ENCODE measurements around the gene PCSK4.
"Not testable (repeated sequence)": the region's sequence is repeated elsewhere in the genome, so short reads cannot be mapped to it uniquely, and the experiment has no call there.

The PCSK4 gene

DNA sequence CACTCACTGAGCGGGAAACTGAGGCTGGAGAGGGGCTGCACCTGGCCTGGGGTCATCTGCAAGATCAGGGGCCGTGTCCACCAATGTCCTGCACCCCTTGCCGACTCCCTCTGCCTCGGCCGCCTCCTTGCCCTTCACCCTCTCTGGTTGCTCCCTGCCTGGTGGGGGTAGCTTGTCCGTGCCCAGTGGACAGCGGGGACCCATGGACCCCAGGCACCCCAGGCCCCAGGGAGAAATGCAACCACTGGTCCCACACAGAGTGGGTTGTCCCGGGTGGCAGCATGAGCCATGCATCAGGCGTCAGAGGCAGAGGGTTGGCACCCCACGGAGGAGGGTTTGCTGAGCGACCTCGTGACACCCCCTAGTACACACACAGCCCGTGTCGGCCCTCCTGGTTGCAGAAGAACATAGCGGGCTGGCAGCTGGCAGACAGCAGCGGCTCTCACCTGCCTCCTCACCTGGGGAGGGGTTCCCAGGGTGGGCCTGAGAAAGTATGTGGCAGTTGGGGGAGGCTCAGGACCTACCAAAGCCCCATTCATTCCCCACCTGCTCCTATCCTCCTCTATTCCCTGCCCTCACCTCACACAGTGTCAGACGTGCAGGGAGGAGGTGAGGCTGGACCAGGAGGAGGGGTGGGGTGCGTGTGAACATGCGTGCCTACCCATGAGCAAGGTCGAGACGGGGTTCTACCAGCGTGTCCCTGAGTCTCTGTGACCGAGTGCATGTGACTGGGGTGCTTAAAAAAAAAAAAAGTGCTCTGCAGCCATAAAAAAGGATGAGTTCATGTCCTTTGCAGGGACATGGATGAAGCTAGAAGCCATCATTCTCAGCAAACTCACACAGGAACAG lies 14.0 kb upstream of the PCSK4 start:
- no peak for DNase-seq

DNA sequence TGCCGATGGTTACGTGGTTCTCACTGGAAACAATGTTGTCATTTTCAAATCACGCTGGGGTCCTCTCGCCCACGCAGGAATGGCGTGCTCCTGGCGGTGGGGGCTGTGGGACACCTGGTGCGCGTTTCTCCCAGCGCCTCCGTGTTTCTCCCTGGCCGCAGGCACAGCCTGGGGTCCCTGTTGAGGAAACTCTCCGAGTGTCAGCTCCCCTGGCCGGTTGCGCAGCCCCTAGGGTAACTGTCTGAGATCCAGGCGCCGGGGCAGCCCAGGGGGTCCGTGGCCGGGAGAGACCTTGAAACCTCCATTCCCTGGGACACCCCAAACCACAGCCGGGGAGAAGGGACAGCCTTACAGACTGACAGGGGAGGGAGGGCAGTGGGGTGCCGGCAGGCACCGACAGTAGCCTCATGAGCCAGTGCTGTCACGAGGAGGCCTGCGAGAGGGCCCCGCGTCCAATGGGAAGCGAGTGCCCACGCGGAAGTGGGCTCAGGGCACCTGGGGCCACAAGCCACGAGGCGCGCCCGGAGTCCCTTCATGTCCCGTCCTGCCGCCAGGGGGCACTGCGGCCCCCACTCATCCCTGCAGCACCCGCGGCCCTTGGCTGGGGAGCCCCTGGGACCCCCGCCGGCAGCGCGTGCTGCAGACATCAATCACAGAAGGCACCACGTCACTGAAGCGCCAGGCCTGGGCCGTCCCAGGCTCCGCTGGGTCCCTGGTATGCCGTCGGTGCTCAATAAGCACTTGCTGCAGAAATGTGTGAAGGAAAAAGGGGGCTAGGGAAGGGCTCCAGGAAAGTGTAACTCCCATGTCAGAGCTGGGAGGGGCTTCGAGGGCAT lies 13.2 kb upstream of the PCSK4 start:
- DNase-seq, result peak; percentile 44

DNA sequence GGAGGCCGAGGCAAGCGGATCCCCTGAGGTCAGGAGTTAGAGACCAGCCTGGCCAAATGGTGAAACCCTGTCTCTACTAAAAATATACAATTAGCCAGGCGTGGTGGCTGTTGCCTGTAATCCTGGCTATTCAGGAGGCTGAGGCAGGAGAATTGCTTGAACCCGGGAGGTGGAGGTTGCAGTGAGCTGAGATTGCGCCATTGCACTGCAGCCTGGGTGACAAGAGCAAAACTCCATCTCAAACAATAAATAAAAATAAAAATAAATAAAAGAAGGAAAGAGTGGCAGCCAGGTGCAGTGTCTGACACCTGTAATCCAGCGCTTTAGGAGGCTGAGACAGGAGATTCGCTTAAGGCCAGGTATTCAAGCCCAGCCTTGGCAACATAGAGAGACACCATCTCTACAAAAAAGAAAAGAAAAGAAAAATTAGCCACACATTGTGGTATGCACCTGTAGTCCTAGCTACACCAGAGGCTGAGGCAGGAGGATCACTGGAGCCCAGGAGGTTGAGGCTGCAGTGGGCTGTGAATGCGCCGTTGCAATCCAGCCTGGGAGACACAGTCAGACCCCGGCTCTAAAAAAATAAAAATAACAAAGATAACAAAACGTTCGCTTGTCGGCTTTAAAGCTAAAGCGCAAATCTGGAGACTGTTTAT lies 12.4 kb upstream of the PCSK4 start:
- DNase-seq, result no peak

DNA sequence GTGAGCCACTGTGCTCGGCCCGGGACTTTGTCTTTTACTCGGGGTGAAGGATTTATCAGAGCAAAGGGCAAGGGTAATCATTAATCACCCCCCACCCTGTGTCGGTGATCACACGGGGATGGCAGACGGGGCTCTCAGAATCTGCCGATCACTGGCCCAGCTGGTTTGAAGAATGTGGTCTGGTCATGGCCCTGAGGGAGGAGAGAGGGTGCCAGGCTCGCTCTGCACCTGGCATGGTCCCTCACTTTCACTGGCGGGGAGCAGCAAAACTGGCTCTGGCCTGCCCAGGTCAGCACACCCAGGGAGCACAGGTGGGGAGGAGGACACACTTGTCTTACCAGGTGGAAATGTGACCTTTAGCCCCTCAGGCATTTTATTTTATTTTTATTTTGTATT lies 11.0 kb upstream of the PCSK4 start:
- DNase-seq, result no peak

- DNase-seq, result not testable (repeated sequence)
Measured at GRCh38 chr19:1499231-1499630, 9.1 kb upstream of the PCSK4 start.

DNA sequence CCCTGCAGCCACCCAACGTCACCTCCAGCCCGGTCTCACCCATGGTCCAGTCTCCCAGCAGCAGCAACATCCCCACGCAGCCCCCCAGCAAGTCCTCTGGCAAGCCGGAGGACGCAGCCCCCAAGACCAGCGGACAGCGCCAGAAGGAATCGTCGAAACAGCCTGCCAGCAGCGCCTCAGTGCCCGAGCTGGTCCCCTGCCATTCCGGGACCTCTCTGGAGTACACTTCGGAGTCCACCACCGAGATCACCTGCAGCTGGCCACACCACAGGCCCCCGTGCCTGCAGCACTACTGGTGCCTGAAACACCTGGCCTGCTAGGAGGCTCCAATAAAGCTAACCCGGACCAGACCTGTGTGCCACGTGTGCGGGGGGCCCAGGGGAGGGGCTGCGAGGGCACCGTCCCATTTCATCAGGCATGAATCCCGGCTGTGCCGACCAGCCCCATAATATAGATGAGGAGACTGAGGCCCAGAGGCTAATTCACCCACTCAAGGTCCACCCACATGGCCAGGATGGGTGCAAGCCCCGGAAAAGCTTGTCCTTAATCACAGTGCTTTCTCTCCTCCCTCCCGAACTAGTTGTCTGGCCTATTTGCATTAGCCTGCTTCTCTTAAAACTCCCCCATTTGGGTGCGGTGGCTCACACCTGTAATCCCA lies 7.6 kb upstream of the PCSK4 start:
- no peak for DNase-seq

DNA sequence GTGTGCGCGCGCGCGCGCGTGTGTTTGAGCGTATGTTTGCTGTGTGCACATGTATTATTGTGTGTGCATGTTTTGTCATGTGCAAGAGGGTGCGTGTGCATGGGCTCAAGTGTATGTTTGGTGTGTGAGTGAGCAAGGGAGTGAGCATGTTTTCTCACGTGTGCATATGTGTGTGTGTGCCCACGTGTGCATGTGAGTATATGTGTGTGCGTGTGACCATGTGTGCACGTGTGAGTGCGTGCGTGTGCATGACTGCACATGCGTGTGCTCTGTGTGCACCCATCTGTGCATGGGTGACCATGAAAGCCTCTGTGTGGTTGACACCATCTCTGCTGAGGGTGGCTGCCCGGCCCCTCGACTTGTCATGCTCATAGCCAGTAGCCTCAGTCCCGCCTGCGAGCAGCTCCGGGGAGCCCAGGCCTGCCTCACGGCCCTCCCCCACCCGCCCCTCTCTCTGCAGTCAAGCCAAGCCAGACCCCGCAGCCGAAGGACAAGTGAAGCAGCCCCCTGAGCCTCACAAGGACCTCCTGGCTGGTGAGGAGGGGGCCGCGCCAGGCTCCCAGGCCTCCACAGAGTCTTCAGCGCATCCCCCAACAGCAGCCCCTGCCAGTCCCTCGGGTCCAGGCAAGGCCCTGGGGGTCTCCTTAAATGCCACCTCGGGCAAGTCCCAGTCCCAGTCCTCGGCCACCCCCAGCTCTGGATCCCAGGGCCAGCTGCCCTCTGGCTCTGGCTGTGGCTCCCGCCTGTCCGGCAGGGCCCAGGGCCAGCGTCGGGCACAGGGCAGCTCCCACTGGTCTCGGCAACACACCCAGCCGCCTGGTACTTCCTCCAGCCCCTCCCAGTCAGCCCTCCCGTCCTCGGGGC lies 6.8 kb upstream of the PCSK4 start:
- DNase-seq, result no peak

DNA sequence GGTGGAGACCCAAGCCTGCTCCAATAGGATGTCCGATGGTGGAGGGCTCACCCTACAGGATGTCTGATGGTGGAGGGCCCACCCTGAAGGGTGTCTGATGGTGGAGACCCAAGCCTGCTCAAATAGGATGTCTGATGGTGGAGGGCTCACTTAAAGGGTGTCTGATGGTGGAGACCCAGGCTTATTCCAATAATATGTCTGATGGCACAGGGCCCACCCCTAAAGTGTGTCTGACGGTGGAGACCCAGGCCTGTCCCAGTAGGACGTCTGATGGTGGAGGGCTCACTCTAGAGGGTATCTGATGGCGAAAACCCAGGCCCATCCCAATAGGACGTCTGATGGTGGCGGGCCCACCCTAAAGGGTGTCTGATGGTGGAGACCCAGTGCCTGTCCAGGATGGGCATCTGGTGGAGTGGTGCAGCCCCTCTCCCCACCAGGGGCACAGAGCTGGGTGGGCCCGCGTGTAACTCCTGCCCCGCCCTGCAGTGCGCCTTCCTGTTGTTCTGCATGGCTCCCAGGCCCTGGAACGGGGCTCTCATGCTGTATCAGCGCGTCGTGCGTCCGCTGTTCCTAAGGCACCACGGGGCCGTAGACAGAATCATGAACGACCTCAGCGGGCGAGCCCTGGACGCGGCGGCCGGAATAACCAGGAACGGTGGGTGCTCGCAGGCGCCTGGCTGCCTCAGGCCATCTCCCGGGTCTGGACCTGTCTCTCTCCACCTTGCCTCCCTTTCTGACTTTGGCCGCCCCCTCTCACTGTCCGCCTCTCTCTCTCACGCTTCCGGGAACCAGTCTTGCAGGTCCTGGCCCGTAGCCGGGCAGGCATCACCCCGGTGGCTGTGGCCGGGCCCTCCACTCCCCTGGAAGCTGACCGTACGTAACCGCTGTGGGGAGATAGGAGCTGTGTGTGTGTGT lies 5.9 kb upstream of the PCSK4 start:
- no peak for DNase-seq

- no peak for DNase-seq
Measured at GRCh38 chr19:1495051-1495798, 5.1 kb upstream of the PCSK4 start.

GRCh38 chr19:1494115-1494815 lies 4.1 kb upstream of the PCSK4 start:
- no peak for DNase-seq

DNA sequence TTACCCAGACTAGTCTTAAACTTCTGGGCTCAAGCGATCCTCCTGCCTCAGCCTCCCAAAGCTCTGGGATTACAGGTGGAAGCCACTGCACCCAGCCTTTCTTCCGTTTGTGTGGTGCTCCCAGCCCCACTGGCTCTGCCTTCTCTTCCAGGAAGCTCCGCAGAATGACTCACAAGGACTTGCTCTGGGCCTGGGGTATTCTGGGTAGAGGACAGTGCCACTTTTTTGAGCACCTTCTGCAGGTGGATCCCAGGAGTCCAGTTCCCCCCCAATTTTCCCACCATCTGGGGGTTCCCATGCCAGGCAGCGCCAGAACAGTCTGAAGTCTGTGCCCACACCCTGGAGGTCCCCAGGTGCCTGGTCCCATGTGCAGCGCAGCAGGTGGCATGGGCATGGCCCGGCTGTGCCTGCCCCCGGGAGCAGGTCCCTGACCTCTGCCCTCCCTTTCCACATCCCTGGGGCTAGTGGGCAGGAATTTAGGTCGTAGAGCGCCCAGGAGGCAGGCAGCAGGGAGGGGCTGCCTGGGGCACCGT lies 2.4 kb upstream of the PCSK4 start:
- no peak for DNase-seq

DNA sequence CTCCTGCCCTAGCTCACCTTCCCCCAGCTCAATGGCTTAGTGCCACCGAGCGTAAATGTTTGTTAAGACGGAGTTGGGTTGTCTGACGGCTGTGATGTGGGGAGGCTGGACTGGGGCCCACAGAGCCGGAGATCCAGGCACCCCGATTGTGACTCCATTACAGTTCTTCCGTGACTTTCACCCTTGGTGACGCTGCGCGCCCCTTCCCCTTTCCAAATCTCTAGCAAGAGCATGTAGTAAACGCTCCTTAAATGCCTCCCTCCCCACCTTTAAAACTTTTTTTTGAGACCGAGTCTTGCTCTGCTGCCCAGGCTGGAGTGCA lies 1.7 kb upstream of the PCSK4 start:
- DNase-seq, result no peak

GRCh38 chr19:1491114-1491848 lies 1.1 kb upstream of the PCSK4 start, which contains the start of gene REEP6:
Gene REEP6, plus strand, starts transcription at chr19:1491181. Its CDS starts 89 bp downstream, at chr19:1491270.
- DNase-seq, result no peak

DNA sequence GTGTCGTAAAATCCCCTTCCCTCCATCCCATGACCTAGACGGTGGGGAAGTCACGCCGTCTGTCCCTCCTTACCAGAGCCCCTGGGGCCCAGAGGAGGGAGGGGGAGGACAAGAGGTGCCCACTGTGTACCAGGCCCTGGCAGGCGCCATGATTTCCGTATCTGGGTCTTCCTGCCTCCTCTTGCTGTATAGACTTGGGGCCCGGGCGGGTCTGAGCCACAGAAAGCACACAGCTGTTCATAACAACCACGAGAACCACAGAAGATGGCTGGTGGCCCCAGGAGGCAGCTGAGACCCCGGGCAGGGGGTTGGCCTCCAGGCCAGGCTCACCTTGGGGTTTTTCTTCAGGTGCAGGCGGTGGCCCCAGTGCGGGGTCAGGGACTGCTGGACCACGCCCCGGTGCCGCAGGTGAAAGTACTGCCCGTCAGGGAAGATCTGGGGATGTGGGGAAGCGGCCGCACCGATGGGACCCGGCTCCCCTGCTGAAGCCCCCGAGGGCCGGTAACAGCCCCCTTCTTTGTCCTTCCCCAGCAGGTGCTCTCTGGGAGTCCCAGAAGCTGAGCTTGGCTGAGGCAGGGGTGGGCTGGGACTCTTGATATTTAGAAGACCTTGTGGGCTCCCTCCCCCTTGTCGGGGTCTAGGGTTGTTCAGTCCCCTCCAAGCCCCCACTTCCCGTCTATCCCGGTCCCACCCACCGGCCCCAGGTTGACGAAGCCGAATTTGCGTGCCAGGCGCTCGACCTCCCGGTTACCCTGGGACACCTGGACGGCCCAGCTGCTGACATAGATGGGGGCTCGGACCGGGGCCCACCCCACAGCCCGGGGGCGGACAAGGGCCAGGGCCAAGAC lies 463 bp downstream of the PCSK4 start:
- DNase-seq, result no peak

- DNase-seq, result no peak
Measured at GRCh38 chr19:1488282-1488601, 1.9 kb downstream of the PCSK4 start.

DNA sequence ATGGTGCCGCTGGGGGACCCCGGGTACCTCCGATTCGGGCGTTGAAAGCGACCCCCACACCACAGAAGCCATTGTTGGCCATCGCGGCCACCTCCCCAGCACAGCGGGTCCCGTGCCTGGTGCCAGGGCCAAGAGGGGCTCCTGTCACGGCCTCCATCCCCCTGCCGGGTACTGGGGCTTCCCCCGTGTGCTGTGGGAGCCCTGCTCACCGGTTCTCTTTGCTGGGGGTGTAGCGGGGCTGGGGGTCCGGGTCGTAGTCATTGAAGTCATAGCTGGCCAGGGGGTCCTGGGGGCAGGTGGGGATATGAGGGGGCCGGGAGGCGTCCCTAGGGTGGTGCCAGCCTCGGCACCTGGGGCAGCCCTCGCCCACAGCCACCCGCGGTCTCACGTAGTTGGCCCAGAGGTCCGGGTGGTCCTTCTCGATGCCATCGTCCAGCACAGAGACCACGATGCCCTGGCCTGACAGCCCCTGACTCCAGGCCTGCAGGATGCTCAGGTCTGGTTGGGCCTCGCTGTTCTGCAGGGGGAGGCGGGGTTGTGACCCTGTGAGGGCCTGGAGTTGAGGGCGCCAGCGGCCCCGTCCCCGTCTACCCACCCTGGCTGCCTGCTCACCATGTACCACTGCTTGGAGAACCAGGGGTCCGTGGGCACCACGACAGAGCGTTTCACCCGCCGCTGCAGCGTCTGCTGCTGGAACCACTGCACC lies 2.4 kb downstream of the PCSK4 start:
- DNase-seq, result no peak

Data from NCI-H1105 (cell line).